GM19238 (cell line): ENCODE results near the gene IL31RA.
A peak's percentile ranks its signal among the peaks of the same experiment; 100 is the strongest.
"Not testable (repeated sequence)": the region's sequence is repeated elsewhere in the genome, so short reads cannot be mapped to it uniquely, and the experiment has no call there.

ENCODE experiments used
- DNase-seq: peaks from one replicate; pipeline ENCODE4 v3.0.0; 2011; ENCODE audit warnings: low spot score; ENCODE audit not compliant: insufficient read length

The IL31RA gene

GRCh38 chr5:55924744-55925143 is 73.6 kb downstream of the IL31RA start:
- DNase-seq = no peak

GRCh38 chr5:55925181-55925580 is 74.0 kb downstream of the IL31RA start:
- no peak for DNase-seq

- no peak for DNase-seq
Observed at GRCh38 chr5:55925712-55926111, 74.6 kb downstream of the IL31RA start.

- DNase-seq = no peak
Observed at GRCh38 chr5:55926476-55926875, 75.3 kb downstream of the IL31RA start.

- DNase-seq = no peak
Observed at GRCh38 chr5:55927861-55928655, 76.9 kb downstream of the IL31RA start.

GRCh38 chr5:55929020-55929799 is 78.1 kb downstream of the IL31RA start:
- DNase-seq = no peak

- no peak for DNase-seq
Observed at GRCh38 chr5:55932700-55933099, 81.5 kb downstream of the IL31RA start.

GRCh38 chr5:55933377-55934114 is 82.4 kb downstream of the IL31RA start:
- DNase-seq = no peak

GRCh38 chr5:55934115-55934613 is 83.0 kb downstream of the IL31RA start:
- DNase-seq = no peak

- no peak for DNase-seq
Observed at GRCh38 chr5:55934720-55935119, 83.6 kb downstream of the IL31RA start.

- no peak for DNase-seq
Observed at GRCh38 chr5:55935371-55935770, 84.2 kb downstream of the IL31RA start.

GRCh38 chr5:55936100-55936693 is 85.0 kb downstream of the IL31RA start:
- peak; percentile 53 for DNase-seq

GRCh38 chr5:55937598-55937997 is 86.4 kb downstream of the IL31RA start:
- not testable (repeated sequence) for DNase-seq

GRCh38 chr5:55941154-55941553 is 90.0 kb downstream of the IL31RA start:
- not testable (repeated sequence) for DNase-seq

GRCh38 chr5:55959208-55959607 is 108.1 kb downstream of the IL31RA start:
- DNase-seq = no peak

GRCh38 chr5:55960779-55961178 is 109.6 kb downstream of the IL31RA start:
- no peak for DNase-seq

GRCh38 chr5:55965525-55965924 is 114.4 kb downstream of the IL31RA start:
- DNase-seq = no peak

GRCh38 chr5:55966284-55966683 is 115.1 kb downstream of the IL31RA start:
- no peak for DNase-seq

GRCh38 chr5:55969956-55970355 is 118.8 kb downstream of the IL31RA start:
- DNase-seq = no peak
